GF-D8 (cell line): ENCODE measurements around the gene EEFSEC.

Experiments used
- DNase-seq: peaks from one replicate; lab custom pipeline; 2025; lab: John Stamatoyannopoulos, UW

Gene EEFSEC

GRCh38 chr3:128285967-128286321, 132.7 kb downstream of the EEFSEC start:
- DNase-seq, result no peak

GRCh38 chr3:128286691-128287090, 133.4 kb downstream of the EEFSEC start:
- DNase-seq, result no peak

- no peak for DNase-seq
Observed at GRCh38 chr3:128287216-128287615, 133.9 kb downstream of the EEFSEC start.

- DNase-seq, result no peak
Observed at GRCh38 chr3:128289534-128289933, 136.3 kb downstream of the EEFSEC start.

GRCh38 chr3:128290484-128290883, 137.2 kb downstream of the EEFSEC start:
- DNase-seq, result no peak

GRCh38 chr3:128293930-128294329, 140.6 kb downstream of the EEFSEC start:
- DNase-seq, result no peak

- DNase-seq, result no peak
Observed at GRCh38 chr3:128294999-128295468, 141.8 kb downstream of the EEFSEC start.

- no peak for DNase-seq
Observed at GRCh38 chr3:128296469-128297251, 143.4 kb downstream of the EEFSEC start.

GRCh38 chr3:128297401-128298138, 144.3 kb downstream of the EEFSEC start:
- DNase-seq, result no peak

GRCh38 chr3:128301186-128302023, 148.1 kb downstream of the EEFSEC start:
- no peak for DNase-seq

GRCh38 chr3:128306481-128306880, 153.2 kb downstream of the EEFSEC start:
- DNase-seq, result no peak

- DNase-seq, result no peak
Observed at GRCh38 chr3:128307029-128307633, 153.8 kb downstream of the EEFSEC start.

- DNase-seq, result no peak
Observed at GRCh38 chr3:128307781-128308469, 154.6 kb downstream of the EEFSEC start.

- DNase-seq, result no peak
Observed at GRCh38 chr3:128309026-128309425, 155.7 kb downstream of the EEFSEC start.

GRCh38 chr3:128310286-128311058, 157.2 kb downstream of the EEFSEC start:
- no peak for DNase-seq

GRCh38 chr3:128311441-128311844, 158.2 kb downstream of the EEFSEC start:
- no peak for DNase-seq

GRCh38 chr3:128312271-128312670, 159.0 kb downstream of the EEFSEC start:
- DNase-seq, result no peak

GRCh38 chr3:128313071-128313725, 159.9 kb downstream of the EEFSEC start:
- DNase-seq, result no peak

- DNase-seq, result no peak
Observed at GRCh38 chr3:128313935-128314334, 160.7 kb downstream of the EEFSEC start.

GRCh38 chr3:128315313-128315712, 162.0 kb downstream of the EEFSEC start:
- DNase-seq, result no peak
